GM18868 (cell line): ENCODE measurements around the gene TTC28.

Experiments used
- ATAC-seq: cut with Tn5 transposase; IDR thresholded peaks from one replicate; pipeline ENCODE4 v1.9.1; 2021; ENCODE audit warnings: mild to moderate bottlenecking, moderate library complexity; ENCODE audit not compliant: unreplicated experiment

TTC28 gene

DNA sequence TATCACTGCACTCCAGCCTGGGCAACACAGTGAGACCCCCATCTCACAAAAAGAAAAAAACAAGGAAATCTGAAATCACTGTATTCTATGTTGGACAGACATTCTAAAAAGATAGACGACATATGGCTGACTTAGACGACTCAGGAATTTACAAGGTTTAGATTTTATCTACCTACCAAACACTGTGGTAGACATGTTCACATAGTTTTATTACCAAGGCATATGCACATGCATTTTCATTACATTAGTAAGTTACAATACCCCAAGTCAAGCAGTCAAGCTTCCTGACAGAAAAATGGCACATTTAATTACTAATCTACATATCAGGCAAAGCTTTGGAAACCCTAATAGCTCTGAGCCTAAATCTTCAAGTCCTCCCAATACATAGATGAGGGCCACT, 262.2 kb downstream of the TTC28 start:
- no peak for ATAC-seq

DNA sequence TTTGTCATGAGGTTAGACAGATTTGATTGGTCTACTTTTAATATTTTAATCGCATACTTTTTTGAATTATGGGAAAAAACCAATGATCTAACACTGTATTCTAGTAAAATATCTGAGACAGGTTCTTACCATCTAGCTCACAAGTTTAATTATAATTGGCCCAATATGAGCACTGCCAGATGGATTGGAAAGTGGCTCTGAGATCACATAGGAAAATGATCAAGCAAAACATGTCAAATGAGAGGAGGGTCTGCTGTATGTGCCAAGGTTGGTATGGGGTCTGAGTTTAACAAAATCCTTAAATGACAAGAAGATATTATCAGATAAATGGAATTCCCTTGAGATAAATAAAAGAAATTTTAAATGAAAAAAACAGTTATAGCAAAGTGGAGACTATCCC, 264.7 kb downstream of the TTC28 start:
- no peak for ATAC-seq

DNA sequence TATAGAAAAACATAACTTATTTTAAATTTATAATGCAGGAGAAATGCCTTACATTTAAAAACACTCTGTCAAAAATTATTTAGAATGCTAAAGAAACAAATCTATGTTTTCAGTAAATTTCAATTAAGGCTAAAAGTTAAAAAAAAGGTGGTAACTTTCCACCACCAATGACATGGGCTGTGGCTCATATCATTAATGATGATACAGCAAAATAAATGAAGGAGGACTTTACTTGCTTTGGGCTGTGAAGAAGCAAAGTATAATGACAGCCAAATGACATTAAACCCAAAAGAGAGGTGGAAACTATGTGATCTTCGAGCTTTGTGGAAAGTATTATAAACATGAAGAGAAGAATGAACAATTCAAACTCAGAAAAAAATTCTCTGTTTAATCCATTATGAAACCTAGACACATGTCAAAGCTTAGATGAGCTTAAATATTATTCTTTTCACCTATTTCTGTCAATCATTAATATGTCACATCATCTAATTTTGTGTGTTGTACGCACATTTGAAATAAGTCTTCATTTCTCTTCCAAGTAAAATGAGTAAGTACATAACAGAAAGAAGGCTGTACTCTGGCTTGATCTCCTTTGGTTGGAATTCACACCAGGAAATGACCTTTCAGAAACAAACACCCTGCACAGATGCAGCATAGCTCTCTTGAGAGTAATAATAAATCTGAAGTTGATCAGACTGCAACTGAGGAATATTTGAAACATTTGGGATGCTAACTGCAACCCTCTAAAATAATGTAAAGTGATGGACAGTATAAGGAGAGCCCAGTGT, 265.8 kb downstream of the TTC28 start:
- no peak for ATAC-seq

DNA sequence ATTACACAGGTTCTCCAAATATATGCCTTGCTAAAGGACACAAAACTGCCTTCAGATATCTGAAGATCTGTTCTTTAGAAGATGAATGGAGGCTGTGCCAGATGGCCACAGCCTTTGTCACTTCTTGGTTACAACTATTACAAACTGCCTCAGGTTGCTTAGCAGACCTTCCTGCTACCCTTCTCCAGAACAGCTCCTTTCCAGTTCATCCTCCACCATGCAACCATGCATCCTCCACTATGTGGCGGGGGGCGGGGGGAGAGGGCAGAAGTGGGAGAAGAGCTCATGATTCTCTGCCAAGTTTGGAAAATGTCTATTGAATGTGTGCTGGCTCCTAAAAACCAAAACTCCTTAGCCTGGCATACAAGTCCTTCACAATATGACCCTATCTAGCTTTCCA, 267.5 kb downstream of the TTC28 start:
- no peak for ATAC-seq

DNA sequence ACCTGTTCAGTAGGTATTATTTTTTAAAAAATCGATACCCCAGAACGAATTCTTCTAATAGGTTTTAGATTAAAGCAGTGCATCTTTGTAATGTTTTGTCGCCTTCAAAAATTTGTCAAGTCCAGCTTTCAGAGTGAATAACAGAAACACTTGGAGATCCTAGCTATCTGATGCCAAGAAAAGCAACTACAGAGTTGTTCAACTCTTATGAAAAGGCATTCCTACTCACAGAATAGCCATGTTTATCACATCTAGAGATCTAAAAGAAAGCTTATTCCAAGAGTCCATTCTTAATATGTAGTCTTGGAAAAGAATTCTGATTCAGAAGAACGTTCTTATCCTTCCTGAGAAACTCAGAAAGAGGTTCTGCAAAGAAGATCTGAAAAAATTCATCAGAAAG, 268.5 kb downstream of the TTC28 start:
- no peak for ATAC-seq

DNA sequence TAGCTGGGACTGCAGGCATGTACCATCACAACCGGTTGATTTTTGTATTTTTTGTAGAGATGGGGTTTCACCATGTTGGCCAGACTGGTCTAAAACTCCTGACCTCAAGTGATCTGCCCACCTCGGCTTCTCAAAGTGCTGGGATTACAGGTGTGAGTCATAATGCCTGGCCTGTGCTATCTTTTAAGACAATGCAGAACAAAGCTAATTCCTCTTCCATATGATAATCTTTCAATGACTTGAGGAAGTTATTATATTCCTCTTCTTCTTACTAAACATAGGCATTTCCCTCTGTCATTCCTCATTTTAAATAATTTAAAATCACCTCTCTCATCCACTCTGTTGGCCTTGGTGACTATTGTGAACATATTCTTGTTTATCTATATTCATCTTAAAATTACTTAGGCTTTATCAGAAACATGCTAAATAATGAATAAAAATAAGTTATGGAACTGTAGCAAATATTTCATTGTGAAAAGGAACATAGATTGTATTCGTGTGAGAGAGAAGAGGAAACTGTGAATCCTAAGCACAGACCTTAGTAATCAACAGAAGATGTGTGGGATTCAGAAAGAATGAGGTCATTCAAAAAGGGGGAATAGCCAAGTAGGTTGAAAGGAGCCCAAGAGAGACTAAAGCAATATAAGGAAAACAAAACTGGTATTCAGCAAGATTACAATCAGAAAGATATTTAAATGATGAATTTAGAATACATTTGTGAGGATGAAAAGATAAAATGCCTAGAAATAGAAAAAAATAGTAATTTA, 269.4 kb downstream of the TTC28 start:
- ATAC-seq, result no peak

DNA sequence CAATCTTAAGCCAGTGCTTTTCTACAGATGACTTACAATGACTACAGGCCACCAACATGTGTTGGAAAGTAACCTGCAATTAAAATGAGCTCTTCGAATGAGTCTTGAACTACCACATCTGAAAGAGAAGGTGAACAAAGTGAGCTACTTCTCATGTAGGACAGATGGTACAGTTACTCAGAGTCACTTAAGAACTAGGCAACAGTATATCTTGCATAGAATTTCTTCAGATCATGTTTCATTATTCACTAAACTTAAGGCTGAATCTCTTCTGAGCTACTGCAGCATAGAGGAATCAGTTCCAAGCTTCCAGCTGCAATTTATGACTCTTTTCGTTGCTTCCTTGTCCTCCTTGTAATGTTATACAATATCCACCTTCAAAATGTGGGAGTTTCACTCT, 270.9 kb downstream of the TTC28 start:
- ATAC-seq, result no peak

DNA sequence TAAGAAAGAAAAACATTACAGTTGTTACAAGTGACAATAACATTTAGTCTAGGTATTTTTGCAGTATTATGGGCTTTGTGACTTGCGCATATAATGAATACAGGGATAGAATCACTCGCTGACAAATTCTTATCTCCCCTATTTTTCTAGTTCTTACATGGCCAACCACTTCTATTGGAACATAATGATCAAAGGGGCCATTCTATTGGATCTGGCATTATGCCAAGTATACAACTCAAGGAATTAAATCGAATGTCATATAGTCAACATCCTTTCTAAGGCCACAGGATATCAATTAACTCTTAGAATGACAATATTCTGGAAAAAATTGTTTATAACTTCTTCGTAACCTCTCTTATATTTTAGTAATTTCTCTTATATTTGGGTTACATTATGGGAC, 272.0 kb downstream of the TTC28 start:
- ATAC-seq, result no peak

DNA sequence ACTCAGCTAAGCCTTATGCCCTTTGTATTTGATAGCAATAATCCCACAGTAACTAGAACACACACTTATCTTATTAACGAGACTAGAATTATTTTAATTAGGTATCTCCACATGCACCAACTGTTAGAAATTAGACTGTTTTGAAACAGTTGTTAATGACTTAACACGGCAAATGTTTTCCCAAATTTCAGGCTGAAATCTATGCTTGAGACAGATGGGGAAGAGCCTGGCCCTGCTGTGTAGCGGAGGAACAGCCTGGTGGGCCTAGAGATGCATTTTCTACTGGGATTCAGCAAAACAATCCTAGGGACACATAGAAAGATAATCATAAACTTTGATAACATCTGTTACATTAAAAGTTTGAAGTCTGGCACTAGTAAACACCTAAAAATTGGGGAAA, 273.4 kb downstream of the TTC28 start:
- ATAC-seq, result no peak

DNA sequence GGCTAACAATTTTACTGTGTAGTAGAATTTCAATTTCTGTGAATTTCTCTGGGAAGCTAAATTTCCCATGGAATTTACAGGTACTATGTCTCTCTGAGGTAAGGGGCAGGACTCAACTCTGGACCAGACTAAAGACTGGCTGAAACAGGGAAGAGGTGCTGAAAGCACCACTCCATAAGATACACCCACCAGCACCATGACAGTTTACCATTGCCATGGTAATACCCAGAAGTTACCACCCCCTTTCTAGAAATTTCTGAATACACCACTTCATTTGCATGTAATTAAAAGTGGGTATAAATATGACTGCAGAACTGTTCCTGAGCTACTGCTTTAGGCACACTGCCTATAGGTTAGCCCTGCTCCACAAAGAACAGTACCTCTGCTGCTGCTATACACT, 274.1 kb downstream of the TTC28 start:
- ATAC-seq, result no peak

DNA sequence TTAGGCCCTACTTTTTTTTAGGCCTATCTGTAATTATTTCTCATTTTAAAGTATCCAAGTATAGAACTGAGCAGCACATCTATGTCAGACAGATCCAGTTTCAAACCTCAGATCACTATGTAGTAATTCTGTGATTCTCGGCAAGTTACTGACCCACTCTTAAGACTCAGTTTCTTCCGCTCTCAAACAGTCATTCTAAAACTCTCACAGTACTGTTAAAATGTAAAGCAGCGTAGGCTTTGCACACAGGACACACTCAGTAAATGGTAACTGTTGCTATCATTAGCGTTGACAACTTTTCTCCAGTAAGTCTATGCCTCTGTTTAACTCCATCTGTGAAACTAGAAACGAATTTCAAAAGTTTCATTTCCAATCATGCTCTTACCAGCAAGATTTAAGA, 277.1 kb downstream of the TTC28 start:
- peak; percentile 46 for ATAC-seq

DNA sequence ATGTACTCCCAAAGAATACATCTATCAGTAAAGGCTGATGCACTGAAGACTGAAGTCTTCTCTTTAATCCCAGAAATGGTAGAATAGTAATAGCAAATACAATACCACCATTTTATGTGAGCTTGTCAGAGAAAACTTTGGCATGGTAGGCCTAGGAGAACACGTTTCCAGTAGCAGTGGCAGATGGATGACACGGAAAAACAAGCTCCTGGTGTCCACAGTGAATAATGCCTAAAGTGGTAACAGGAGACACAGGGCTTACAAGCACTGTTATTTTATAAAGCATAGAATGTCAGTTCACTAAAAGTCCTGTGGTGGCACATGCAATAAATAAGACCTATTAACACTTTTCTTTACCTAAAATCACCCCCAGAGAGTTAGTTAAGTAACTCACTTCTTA, 277.6 kb downstream of the TTC28 start:
- no peak for ATAC-seq

DNA sequence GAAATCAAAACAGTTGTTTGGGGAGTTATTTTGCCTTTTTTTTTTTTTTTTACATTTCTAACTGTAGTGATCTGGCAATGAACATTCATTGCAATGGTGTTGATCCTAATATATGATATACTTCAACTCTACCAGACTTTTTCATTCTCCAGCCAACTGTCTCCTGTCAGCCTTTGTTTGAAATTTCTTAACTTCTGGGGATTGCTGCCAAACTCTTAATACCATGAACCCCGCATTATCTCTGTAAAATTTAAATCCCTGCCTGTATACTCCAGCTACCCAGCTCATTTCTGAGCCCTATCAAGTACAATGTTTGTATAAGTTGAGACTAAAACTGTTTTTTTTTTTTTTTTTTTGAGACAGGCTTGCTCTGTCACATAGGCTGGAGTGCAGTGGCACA, 280.7 kb downstream of the TTC28 start:
- no peak for ATAC-seq

DNA sequence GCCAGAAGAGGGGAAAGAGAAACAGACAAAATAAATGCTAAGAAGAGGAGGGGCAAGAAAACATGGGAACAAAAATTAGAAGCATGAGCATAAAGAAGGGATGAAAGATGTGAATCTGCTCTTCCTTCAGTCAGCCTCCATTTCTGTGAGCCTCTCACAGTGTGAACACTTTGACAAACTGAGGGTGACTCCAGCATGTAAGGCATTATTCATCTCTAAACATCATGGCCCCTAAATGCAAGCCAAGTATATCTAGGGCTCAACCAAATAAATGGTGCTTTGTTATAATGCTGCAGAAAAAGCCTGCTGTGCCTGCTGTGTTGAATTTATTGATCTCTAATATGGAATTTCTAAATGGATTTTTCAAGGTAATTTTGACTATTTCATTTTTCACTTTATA, 281.3 kb downstream of the TTC28 start:
- no peak for ATAC-seq

DNA sequence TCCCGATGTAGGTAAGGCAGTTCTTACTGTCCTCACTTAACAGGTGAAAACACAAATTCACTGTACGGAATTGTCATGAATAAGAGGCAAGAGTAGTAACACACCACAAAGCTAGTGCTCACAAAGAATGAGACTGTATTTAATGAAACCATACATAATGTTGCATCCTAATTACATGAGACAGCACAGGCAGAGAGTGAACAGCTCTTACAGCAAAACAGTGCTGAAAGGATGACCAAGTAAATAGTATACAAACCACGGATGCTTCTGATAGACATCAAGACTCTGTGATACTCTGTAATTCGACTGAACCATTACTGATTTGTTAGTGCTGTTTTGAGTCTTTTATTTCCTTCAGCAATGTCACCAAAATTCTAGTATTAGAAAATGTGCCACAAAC, 282.3 kb downstream of the TTC28 start:
- ATAC-seq, result no peak

DNA sequence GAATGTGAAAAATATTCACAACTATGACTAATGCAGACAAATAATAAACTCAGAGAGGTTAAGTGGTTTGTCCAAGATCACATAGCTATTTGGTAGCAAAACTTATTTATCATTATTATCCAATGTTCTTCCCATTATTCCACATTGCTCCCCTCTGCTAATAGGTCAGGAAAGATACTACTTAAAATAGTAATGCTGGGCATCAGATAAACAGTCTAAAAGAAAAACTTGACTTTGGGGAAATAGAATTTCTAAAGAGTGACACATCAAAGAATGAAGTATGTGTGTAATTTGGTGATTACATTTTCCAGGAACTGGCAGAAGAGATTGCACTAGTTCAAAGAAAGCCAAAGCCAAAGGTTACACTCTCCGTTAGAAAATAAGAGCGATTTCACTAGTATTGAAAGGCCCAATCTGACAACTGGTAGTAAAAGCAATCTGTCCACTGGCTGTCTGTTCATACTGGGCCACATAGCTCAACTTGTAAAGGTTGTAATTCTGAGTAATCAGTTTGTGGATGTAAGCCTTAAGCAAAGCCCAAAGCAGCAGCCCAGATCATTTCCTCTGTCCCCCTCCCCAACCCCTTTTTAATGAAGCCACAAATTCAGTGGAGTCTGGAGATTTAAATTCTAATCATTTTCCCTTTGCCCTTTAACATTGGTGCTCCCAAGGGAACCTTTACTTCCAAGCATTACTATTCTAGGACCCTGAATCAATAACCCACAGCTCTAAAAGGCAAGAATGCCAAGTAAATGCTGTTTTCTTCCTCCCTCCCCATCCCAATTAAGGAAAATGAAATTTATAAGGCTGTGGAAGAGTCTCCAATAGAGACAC, 283.5 kb downstream of the TTC28 start:
- ATAC-seq, result no peak

DNA sequence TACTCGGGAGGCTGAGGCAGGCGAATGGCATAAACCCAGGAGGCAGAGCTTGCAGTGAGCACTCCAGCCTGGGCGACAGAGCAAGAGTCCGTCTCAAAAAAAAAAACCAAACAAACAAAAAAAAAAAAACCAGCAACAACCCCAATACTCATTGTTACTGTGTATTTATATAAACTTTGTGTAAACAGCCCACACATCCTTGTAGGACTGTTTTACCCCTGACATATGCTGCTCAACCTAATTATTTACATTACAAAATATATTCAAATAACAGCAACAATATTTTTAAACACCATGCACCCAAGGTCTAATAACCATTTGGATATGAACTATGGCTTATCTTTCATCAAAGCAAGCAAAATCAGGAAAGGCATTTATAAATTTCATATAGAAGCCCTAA, 284.1 kb downstream of the TTC28 start:
- no peak for ATAC-seq

DNA sequence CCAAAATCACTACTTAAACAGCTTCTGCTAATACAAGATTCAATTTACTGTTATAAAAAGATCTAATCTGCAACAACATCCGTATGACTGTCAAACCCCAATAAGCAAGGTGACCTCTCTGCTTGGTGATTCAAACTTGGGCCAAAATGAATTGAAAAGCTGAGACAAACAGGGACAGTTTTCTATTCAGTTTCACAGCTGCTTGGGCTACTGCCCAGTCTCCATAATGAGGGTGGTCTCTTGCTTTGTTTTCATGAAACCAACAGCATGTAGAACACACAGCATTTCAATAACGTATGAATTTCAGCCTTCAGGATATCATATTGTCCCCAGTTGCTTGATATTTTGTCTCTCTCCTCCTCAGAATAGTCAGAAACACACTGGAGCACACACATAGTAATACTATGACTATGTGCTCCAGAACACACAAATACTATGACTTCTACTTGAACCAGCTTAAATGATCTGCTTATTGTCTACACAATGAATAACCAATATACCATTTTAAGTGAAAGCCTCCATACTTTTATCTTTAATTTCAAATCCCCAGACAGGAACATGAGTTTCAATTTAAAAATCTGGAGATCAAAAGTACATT, 285.0 kb downstream of the TTC28 start:
- ATAC-seq, result no peak

DNA sequence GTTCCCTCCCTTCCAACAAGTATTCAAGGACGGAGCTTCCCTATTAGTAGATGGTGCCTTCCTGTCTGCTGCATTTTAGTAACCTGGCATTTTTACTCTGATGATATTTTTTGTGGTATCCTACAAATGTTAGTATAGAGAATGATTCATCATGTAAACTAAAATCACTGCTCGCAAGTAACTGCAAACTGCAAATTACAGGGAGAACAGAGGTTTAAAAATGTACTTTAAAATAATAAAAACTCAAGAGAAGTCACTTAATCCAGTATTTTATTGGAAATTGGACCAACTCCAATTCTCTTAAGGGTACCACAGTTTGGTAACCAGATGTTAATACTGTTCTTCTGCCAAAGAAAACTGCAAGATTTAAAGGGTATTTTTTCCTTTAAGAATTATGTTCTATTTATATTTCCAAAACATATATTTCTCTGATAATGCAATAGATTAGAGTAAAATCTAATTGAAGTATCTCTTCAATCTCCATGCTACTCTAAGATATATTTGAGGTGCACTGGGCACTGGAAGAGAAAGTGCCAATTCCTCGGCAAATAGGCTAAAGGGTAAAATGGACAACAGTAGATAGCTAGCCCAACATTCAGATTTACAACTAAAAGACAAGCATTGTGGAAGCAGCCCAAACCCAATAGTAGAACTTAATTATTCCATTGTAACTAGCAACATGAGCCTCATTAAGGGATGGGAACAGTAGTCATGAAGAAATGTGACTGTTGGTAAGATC, 298.0 kb downstream of the TTC28 start:
- no peak for ATAC-seq

DNA sequence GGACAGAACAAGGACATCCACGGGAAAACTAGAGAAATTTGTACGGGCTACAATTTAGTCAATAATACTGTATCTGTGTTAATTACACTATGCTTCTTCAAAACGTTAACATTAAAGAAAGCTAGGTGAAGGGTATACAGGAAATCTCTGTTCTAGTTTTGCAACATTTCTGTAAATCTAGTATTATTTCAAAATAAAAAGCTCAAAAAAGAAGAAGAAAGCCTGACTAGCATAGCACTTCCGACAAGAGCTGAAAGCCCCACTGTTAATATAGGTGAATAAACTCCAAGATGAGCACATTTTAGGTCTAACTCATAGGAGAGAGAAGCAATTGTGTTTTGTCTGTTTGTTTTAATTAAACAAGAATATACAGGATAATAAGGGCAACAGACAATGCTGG, 299.7 kb downstream of the TTC28 start:
- no peak for ATAC-seq
